ENCODE measurements around the gene FHIT. TPM values are rescaled to one million over a fixed set of nuclear protein-coding genes. Genes with fewer than 3 reads are reported as not detected.

The FHIT gene
- total RNA-seq, 1 donor from 2014 or later: 5.7 TPM

DNA sequence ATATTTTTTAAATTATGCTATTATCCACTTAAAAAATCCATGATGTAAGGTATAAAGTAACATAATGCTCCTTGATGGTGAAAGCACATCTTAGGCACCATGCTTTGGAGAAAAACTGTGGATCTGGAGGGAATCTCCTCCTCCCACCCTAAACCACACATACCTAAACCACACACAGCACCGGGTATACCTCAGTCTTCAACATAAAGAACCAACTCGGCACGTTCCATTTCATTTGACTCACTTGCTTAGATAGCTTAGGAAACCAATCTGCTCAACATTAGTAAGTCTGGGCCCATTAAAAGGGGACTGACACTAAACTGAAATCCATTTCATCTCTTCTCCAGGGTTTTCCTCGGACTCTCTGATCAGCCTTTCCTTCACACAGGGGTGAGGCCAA, 1255.7 kb downstream of the FHIT start:
- Histone ChIP-seq H3K79me2 (ENCODE audit: low read depth) (no peaks in the 10 kb centered on the region), H3K4me1 (peaks cover 24% of the 10 kb centered on the region), H3K9me3 (ENCODE audit: low read depth) (no peaks in the 10 kb centered on the region), H3F3A (ENCODE audit: low read depth) (no peaks in the 10 kb centered on the region), H3K27ac (no peak overlapping the region), H3K27me3 (no peaks in the 10 kb centered on the region), H3K4me3 (no peak overlapping the region), H3K4me2 (no peak overlapping the region), H3K36me3 (no peaks in the 10 kb centered on the region), H2AFZ (replicated peaks) (no peak overlapping the region), H4K20me1 (ENCODE audit: low read depth) (no peaks in the 10 kb centered on the region), H3K9ac (no peak overlapping the region)
- Mint-ChIP-seq H3K4me1 (peaks cover 16% of the 10 kb centered on the region), H3K27me3 (ENCODE audit: insufficient read depth, low read depth) (no peaks in the 10 kb centered on the region), H3K4me3 (no peak overlapping the region), H3K9me3 (no peaks in the 10 kb centered on the region), H3K36me3 (no peaks in the 10 kb centered on the region), H3K27ac (no peak overlapping the region)
- DNase-seq (ENCODE audit: low spot score): no peak
- TF ChIP-seq EZH2phosphoT487 (IDR thresholded peaks at IDR 0.05) (no peak), EZH2 (IDR thresholded peaks at IDR 0.05) (no peak)
- TF ChIP-seq, protein P1, sequence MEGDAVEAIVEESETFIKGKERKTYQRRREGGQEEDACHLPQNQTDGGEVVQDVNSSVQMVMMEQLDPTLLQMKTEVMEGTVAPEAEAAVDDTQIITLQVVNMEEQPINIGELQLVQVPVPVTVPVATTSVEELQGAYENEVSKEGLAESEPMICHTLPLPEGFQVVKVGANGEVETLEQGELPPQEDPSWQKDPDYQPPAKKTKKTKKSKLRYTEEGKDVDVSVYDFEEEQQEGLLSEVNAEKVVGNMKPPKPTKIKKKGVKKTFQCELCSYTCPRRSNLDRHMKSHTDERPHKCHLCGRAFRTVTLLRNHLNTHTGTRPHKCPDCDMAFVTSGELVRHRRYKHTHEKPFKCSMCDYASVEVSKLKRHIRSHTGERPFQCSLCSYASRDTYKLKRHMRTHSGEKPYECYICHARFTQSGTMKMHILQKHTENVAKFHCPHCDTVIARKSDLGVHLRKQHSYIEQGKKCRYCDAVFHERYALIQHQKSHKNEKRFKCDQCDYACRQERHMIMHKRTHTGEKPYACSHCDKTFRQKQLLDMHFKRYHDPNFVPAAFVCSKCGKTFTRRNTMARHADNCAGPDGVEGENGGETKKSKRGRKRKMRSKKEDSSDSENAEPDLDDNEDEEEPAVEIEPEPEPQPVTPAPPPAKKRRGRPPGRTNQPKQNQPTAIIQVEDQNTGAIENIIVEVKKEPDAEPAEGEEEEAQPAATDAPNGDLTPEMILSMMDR (IDR thresholded peaks at IDR 0.05): no peak

GRCh38 chr3:59994732-59995304, 1256.4 kb downstream of the FHIT start:
- no peak overlapping the region for H3K4me3 Mint-ChIP-seq
- Histone ChIP-seq H3K4me2 (no peak overlapping the region), H3K27me3 (no peaks in the 10 kb centered on the region)

DNA sequence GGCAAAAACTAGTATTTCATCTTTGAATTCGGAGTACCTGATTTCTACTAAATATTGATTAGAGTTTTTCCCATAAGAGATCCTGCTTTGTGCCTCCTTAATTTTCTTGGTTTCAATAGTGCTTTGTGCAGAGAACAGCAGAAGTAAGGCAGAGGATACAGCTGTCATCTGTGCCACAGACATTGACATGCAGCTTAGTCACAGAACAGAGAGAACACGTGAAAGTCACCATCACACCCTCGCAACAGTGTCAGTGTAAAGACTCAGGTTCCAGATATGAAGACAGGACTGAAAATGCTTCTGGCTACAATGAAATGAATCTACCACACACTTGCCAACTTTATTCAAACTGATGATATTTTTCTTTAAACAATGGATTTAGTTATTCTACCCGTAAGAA, 1258.7 kb downstream of the FHIT start:
- H3K4me1 Mint-ChIP-seq: peaks cover 5% of the 10 kb centered on the region
- H3K4me3 ChIP-seq: no peak overlapping the region
- TF ChIP-seq, protein P1 (IDR thresholded peaks at IDR 0.05): no peak
- no peak for TF ChIP-seq EZH2phosphoT487 (IDR thresholded peaks at IDR 0.05)
- no peak for TF ChIP-seq EZH2 (IDR thresholded peaks at IDR 0.05)

More at GRCh38 chr3:59994732-59995304, 1256.4 kb downstream of the FHIT start:
- no peak overlapping the region for H3K27ac Mint-ChIP-seq
- no peaks in the 10 kb centered on the region for H3K36me3 Mint-ChIP-seq
- Histone ChIP-seq H3K36me3 (no peaks in the 10 kb centered on the region), H2AFZ (replicated peaks) (no peak overlapping the region), H3K9ac (no peak overlapping the region), H3K4me3 (no peak overlapping the region), H4K20me1 (ENCODE audit: low read depth) (no peaks in the 10 kb centered on the region), H3K4me1 (peaks cover 24% of the 10 kb centered on the region), H3K9me3 (ENCODE audit: low read depth) (no peaks in the 10 kb centered on the region), H3F3A (ENCODE audit: low read depth) (no peaks in the 10 kb centered on the region), H3K27ac (no peak overlapping the region), H3K79me2 (ENCODE audit: low read depth) (no peaks in the 10 kb centered on the region)
- H3K27me3 Mint-ChIP-seq (ENCODE audit: insufficient read depth, low read depth): no peaks in the 10 kb centered on the region
- H3K9me3 Mint-ChIP-seq: no peaks in the 10 kb centered on the region
- TF ChIP-seq EZH2phosphoT487 (IDR thresholded peaks at IDR 0.05) (no peak), EZH2 (IDR thresholded peaks at IDR 0.05) (no peak)
- TF ChIP-seq, protein P1 (IDR thresholded peaks at IDR 0.05): no peak
- H3K4me1 Mint-ChIP-seq: peaks cover 16% of the 10 kb centered on the region
- no peak for DNase-seq (ENCODE audit: low spot score)

More for the DNA sequence above, 1258.7 kb downstream of the FHIT start:
- Histone ChIP-seq H4K20me1 (ENCODE audit: low read depth) (no peaks in the 10 kb centered on the region), H3K9me3 (ENCODE audit: low read depth) (no peaks in the 10 kb centered on the region), H3K4me2 (no peak overlapping the region), H3K9ac (no peak overlapping the region), H2AFZ (replicated peaks) (no peak overlapping the region), H3K4me1 (peaks cover 16% of the 10 kb centered on the region), H3K79me2 (ENCODE audit: low read depth) (no peaks in the 10 kb centered on the region), H3F3A (ENCODE audit: low read depth) (peaks cover 2% of the 10 kb centered on the region), H3K36me3 (no peaks in the 10 kb centered on the region), H3K27ac (no peak overlapping the region), H3K27me3 (no peaks in the 10 kb centered on the region)
- Mint-ChIP-seq H3K36me3 (no peaks in the 10 kb centered on the region), H3K27me3 (ENCODE audit: insufficient read depth, low read depth) (peaks cover 2% of the 10 kb centered on the region), H3K27ac (no peak overlapping the region), H3K9me3 (no peaks in the 10 kb centered on the region), H3K4me3 (no peak overlapping the region)
- no peak for DNase-seq (ENCODE audit: low spot score)

Measured in neural progenitor cell (in vitro differentiated cells).